HG03060 (cell line): ENCODE results near the gene MAP7.

ENCODE experiments used
- ATAC-seq: cut with Tn5 transposase; IDR thresholded peaks from one replicate; pipeline ENCODE4 v1.9.1; 2021; ENCODE audit warnings: low read depth, moderate number of reproducible peaks; ENCODE audit not compliant: unreplicated experiment

MAP7 gene

GRCh38 chr6:136350914-136351313, 199.3 kb downstream of the MAP7 start:
- no peak for ATAC-seq

- ATAC-seq, result no peak
Measured at GRCh38 chr6:136347847-136348246, 202.4 kb downstream of the MAP7 start.

GRCh38 chr6:136345145-136345544, 205.1 kb downstream of the MAP7 start:
- ATAC-seq, result no peak

GRCh38 chr6:136344420-136344819, 205.8 kb downstream of the MAP7 start:
- ATAC-seq, result no peak

GRCh38 chr6:136343700-136344099, 206.5 kb downstream of the MAP7 start:
- ATAC-seq, result no peak

GRCh38 chr6:136343275-136343674, 206.9 kb downstream of the MAP7 start:
- no peak for ATAC-seq

- ATAC-seq, result no peak
Measured at GRCh38 chr6:136341967-136342366, 208.3 kb downstream of the MAP7 start.

- ATAC-seq, result no peak
Measured at GRCh38 chr6:136341367-136341766, 208.9 kb downstream of the MAP7 start.

GRCh38 chr6:136338486-136338885, 211.7 kb downstream of the MAP7 start:
- ATAC-seq, result no peak

- no peak for ATAC-seq
Measured at GRCh38 chr6:136337606-136338005, 212.6 kb downstream of the MAP7 start.

GRCh38 chr6:136337121-136337520, 213.1 kb downstream of the MAP7 start:
- ATAC-seq, result no peak

- no peak for ATAC-seq
Measured at GRCh38 chr6:136335736-136336363, 214.4 kb downstream of the MAP7 start.

- ATAC-seq, result no peak
Measured at GRCh38 chr6:136334853-136335252, 215.4 kb downstream of the MAP7 start.

GRCh38 chr6:136334465-136334846, 215.8 kb downstream of the MAP7 start:
- ATAC-seq, result no peak

- no peak for ATAC-seq
Measured at GRCh38 chr6:136333824-136334464, 216.3 kb downstream of the MAP7 start.

- no peak for ATAC-seq
Measured at GRCh38 chr6:136331461-136331860, 218.8 kb downstream of the MAP7 start.

- no peak for ATAC-seq
Measured at GRCh38 chr6:136330634-136331033, 219.6 kb downstream of the MAP7 start.

- no peak for ATAC-seq
Measured at GRCh38 chr6:136326038-136326553, 224.1 kb downstream of the MAP7 start.

- no peak for ATAC-seq
Measured at GRCh38 chr6:136324686-136325380, 225.4 kb downstream of the MAP7 start.

GRCh38 chr6:136323431-136324112, 226.7 kb downstream of the MAP7 start:
- ATAC-seq, result no peak

- no peak for ATAC-seq
Measured at GRCh38 chr6:136319732-136320131, 230.5 kb downstream of the MAP7 start.
